AG09319 (cell line): ENCODE results near the gene POTEB2.
"Not testable (repeated sequence)": the region's sequence is repeated elsewhere in the genome, so short reads cannot be mapped to it uniquely, and the experiment has no call there.

Source experiments
- DNase-seq: peaks from one replicate; pipeline ENCODE4 v3.0.0-alpha.2; 2010; ENCODE audit warnings: low read depth; ENCODE audit errors: extremely low read depth

The POTEB2 gene

DNA sequence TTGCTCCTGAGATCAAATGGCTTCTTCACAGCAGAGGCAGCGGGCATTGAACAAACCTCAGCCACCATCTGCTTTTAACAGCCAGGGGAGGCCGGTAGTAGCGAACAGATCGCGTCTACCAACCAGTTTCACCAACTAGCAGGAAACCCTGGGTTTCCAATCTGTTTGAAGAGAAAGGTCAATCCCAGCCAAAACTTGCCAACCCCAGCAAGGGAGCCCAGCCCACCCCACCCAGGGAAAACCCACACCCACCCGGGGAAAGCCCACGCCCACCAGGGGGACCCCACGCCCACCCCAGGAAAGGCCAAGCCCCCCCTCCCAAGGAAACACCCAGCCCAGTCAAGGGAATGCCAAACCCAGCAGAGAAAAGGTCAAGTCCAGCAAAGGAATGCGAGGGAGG, at the start of gene POTEB2:
TSS of gene POTEB2 (minus strand) at position 101 of the 400 bp plus-strand sequence. CDS start at position 68, 33 bp downstream.
- DNase-seq: not testable (repeated sequence)

DNA sequence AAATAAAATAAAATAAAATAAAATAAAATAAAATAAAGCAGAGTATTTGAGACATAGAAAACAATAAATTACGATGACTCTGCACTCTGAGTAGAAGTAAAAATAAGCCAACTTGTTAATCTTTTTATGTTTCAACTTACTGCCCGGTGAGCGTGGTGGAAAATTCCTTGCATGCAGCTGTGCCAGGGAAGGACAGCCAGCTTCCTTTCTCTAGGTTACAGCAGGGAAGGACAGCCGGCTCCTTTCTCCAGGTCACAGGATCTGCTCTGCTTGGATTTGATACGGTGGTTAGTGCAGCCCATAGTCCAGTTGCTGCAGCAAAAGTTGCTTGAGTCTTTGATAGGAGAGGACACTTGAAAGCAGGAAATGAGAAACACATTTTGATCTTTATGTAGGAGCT, 13.8 kb upstream of the POTEB2 start:
- DNase-seq: not testable (repeated sequence)

DNA sequence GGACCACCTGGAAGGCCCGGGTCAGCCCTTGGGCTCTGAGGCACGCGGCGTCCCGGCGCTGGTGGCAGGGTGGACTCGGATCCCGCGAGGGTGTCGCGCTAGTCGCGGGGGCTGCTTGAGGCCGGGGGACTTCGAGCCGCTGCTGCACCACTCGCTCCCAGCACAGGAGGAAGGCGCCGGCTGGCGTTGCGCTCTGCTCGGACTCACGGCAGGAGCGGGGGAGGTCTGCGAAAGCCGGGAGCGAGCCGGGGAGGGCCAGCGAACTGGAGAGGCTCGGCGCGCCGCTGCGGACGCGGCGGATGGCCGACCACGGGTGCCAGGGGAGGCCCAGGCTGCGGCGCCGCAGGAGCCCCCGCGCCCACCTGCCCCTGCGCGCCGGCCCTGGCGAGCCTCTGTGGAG, 12.3 kb upstream of the POTEB2 start:
- DNase-seq: not testable (repeated sequence)

DNA sequence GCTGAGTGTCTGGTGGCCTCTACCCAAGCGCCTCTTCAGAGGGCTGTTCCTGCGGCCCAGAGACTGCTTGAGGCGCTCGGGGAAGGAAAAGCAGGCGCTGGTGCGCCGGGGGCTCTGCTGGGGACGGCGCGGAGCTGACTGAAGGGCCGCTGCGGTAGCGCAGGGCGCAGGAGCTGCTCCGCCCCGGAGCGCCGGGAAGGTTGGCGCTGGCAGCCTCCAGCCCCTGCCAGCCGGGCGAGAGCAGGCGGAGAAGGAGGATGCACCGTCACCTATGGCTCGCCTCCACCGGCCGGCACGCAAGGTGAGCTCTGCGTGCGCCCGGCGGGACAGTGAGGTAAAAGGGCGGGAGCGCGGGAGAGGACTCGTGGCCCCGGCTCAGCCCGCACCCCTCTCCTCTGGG, 11.7 kb upstream of the POTEB2 start:
- not testable (repeated sequence) for DNase-seq
